ENCODE data around the gene RMDN3. TPM values are rescaled to one million over a fixed set of nuclear protein-coding genes. Genes with fewer than 3 reads are reported as not detected.
A peak's percentile ranks its signal among the peaks of the same experiment; 100 is the strongest.

The RMDN3 gene
- total and polyA plus RNA-seq, 9 of the 15 experiments (the other 6 are each of a cell fraction or from before 2014, with no cell fraction given) = 8.1 to 38.2 (median 25.9) TPM

GRCh38 chr15:40694688-40695468 is 60.2 kb downstream of the RMDN3 start, which contains the start of gene RAD51 (continued):
- TF ChIP-seq HBP1 (CRISPR knock-in tag; IDR thresholded peaks at IDR 0.05) (no peak), ZNF395 (CRISPR knock-in tag; IDR thresholded peaks at IDR 0.05) (peak; percentile 72; the same call in 1 of the 2 replicates), NCOA1 (IDR thresholded peaks at IDR 0.05; ENCODE audit: low read depth) (no peak), BCLAF1 (IDR thresholded peaks at IDR 0.05; ENCODE audit: borderline replicate concordance in 1 of 2, control insufficient read depth in 1 of 2, low read depth in 2 of 2, low read length in 1 of 2) (no peak), RFX5 (IDR thresholded peaks at IDR 0.05; ENCODE audit: low read depth, low read length) (no peak), DDX20 (tag; IDR thresholded peaks at IDR 0.05; ENCODE audit: low read depth) (no peak), RNF219 (CRISPR knock-in tag; IDR thresholded peaks at IDR 0.05) (no peak), U2AF1 (optimal IDR thresholded peaks at IDR 0.05; ENCODE audit: low read depth, low read length) (no peak), HLTF (IDR thresholded peaks at IDR 0.05) (peak; percentile 84; the same call in 1 of the 2 replicates), NR4A1 (CRISPR knock-in tag; IDR thresholded peaks at IDR 0.05) (no peak), NR4A1 (tag; IDR thresholded peaks at IDR 0.05) (peak; percentile 47; the same call in 1 of the 2 replicates), MAX (CRISPR knock-in tag; IDR thresholded peaks at IDR 0.05) (peak; percentile 87), PRDM10 (IDR thresholded peaks at IDR 0.05; ENCODE audit: partially characterized antibody) (peak; percentile 66), ZNF143 (CRISPR knock-in tag; IDR thresholded peaks at IDR 0.05) (peak; percentile 92)

Measured in K562 (cell line).